H9 (cell line): Measurements from ENCODE around the gene SCN3A. TPM values are rescaled to one million over a fixed set of nuclear protein-coding genes. Genes with fewer than 3 reads are reported as not detected.

ENCODE experiments used
- DNase-seq: peaks from one replicate; pipeline ENCODE4 v3.0.0-alpha.2; 2017
- H2AFZ ChIP-seq: one replicate; pipeline ENCODE4 v1.6.1; 2013; ENCODE audit warnings: mild to moderate bottlenecking, low read length, control low read depth, moderate library complexity
- H2AK5ac ChIP-seq: 2 replicates; pipeline ENCODE4 v1.6.1; 2013; ENCODE audit warnings: low read length, control low read depth, mixed read lengths; ENCODE audit not compliant: insufficient read length
- H2BK120ac ChIP-seq: one replicate; pipeline ENCODE4 v1.6.1; 2013; ENCODE audit warnings: low read depth, mild to moderate bottlenecking, low read length, control low read depth, inconsistent platforms; ENCODE audit not compliant: poor library complexity, severe bottlenecking
- H2BK12ac ChIP-seq: 2 replicates; pipeline ENCODE4 v1.6.1; 2013; ENCODE audit warnings: low read length, control low read depth, mixed read lengths, low read depth; ENCODE audit not compliant: insufficient read length
- H2BK15ac ChIP-seq: 2 replicates; pipeline ENCODE4 v1.6.1; 2013; ENCODE audit warnings: low read depth, low read length, control low read depth
- H2BK20ac ChIP-seq: one replicate; pipeline ENCODE4 v1.6.1; 2013; ENCODE audit warnings: low read depth, mild to moderate bottlenecking, low read length, control low read depth, inconsistent platforms; ENCODE audit not compliant: poor library complexity, severe bottlenecking
- H2BK5ac ChIP-seq: 2 replicates; pipeline ENCODE4 v1.6.1; 2013; ENCODE audit warnings: low read length, control low read depth, mixed read lengths; ENCODE audit not compliant: insufficient read length
- H3K14ac ChIP-seq: 2 replicates; pipeline ENCODE4 v1.6.1; 2013; ENCODE audit warnings: low read length, control low read depth; ENCODE audit not compliant: insufficient read depth
- H3K18ac ChIP-seq: 2 replicates; pipeline ENCODE4 v1.6.1; 2013; ENCODE audit warnings: low read depth, mild to moderate bottlenecking, mixed read lengths, low read length, control low read depth; ENCODE audit not compliant: insufficient read length
- H3K23ac ChIP-seq: 2 replicates; pipeline ENCODE4 v1.6.1; 2013; ENCODE audit warnings: low read length, control low read depth, mixed read lengths, low read depth; ENCODE audit not compliant: insufficient read length
- H3K23me2 ChIP-seq: 2 replicates; pipeline ENCODE4 v1.6.1; 2013; ENCODE audit warnings: low read depth, mild to moderate bottlenecking, mixed read lengths, low read length, control low read depth; ENCODE audit not compliant: insufficient read length, poor library complexity, severe bottlenecking
- H3K27ac ChIP-seq: 2 replicates; pipeline ENCODE4 v1.5.1; 2013; ENCODE audit warnings: low read length, control low read depth, mixed read lengths, low read depth; ENCODE audit not compliant: insufficient read length
- H3K27me3 ChIP-seq: 2 replicates; pipeline ENCODE4 v1.6.1; 2013; ENCODE audit warnings: low read length, control low read depth, inconsistent platforms; ENCODE audit not compliant: insufficient read depth
- H3K4ac ChIP-seq: 2 replicates; pipeline ENCODE4 v1.6.1; 2013; ENCODE audit warnings: low read depth, mild to moderate bottlenecking, control low read depth, inconsistent platforms, low read length, moderate library complexity
- H3K4me1 ChIP-seq: 2 replicates; pipeline ENCODE4 v1.6.1; 2013; ENCODE audit warnings: low read length, control low read depth, inconsistent platforms; ENCODE audit not compliant: insufficient read depth
- H3K4me2 ChIP-seq: 2 replicates; pipeline ENCODE4 v1.6.1; 2013; ENCODE audit warnings: low read length, control low read depth, mixed read lengths; ENCODE audit not compliant: insufficient read length, insufficient read depth
- H3K56ac ChIP-seq: 2 replicates; pipeline ENCODE4 v1.6.1; 2013; ENCODE audit warnings: low read depth, mild to moderate bottlenecking, mixed read lengths, low read length, control low read depth; ENCODE audit not compliant: insufficient read length
- H3K79me1 ChIP-seq: 2 replicates; pipeline ENCODE4 v1.6.1; 2013; ENCODE audit warnings: low read depth, mild to moderate bottlenecking, moderate library complexity, low read length, control low read depth, inconsistent platforms; ENCODE audit not compliant: insufficient read depth, poor library complexity, severe bottlenecking
- H3K79me2 ChIP-seq: 2 replicates; pipeline ENCODE4 v1.6.1; 2013; ENCODE audit warnings: low read length, control low read depth, inconsistent platforms; ENCODE audit not compliant: insufficient read depth
- H3K9ac ChIP-seq: 2 replicates; pipeline ENCODE4 v1.6.1; 2013; ENCODE audit warnings: low read length, control low read depth, mixed read lengths; ENCODE audit not compliant: insufficient read length; ENCODE audit errors: extremely low read depth
- H3K9me3 ChIP-seq: one replicate; pipeline ENCODE4 v1.6.1; 2013; ENCODE audit warnings: low read depth, low read length, inconsistent platforms; ENCODE audit not compliant: control insufficient read depth
- H3T11ph ChIP-seq: one replicate; pipeline ENCODE4 v1.6.1; 2013; ENCODE audit warnings: mild to moderate bottlenecking, low read length, control low read depth, inconsistent platforms
- H4K20me1 ChIP-seq: one replicate; pipeline ENCODE4 v1.6.1; 2013; ENCODE audit not compliant: control insufficient read depth, insufficient read length, insufficient read depth
- H4K5ac ChIP-seq: 2 replicates; pipeline ENCODE4 v1.6.1; 2013; ENCODE audit warnings: low read depth, mild to moderate bottlenecking, mixed read lengths, low read length, control low read depth; ENCODE audit not compliant: insufficient read length
- H4K8ac ChIP-seq: replicated peaks from 2 replicates; pipeline ENCODE4 v1.6.1; 2013; ENCODE audit warnings: low read length, control low read depth, mixed read lengths, low read depth; ENCODE audit not compliant: insufficient read length
- H4K91ac ChIP-seq: 2 replicates; pipeline ENCODE4 v1.6.1; 2013; ENCODE audit warnings: low read depth, mild to moderate bottlenecking, moderate library complexity, mixed read lengths, low read length, control low read depth; ENCODE audit not compliant: insufficient read length
- H3K27ac Mint-ChIP-seq, 3 experiments: 2 replicates in 2 of 3; 3 replicates in 1 of 3; pipeline ENCODE4 v1.8.0; 2020 to 2021; ENCODE audit warnings: mixed read lengths in 3 of 3, mild to moderate bottlenecking in 1 of 3, moderate library complexity in 1 of 3
- H3K27me3 Mint-ChIP-seq: 2 replicates; pipeline ENCODE4 v1.8.0; 2021; ENCODE audit warnings: low read depth, mild to moderate bottlenecking, moderate library complexity, mixed read lengths
- H3K36me3 Mint-ChIP-seq, 3 experiments: 2 replicates in 2 of 3; 3 replicates in 1 of 3; pipeline ENCODE4 v1.8.0; 2020 to 2021; ENCODE audit warnings: low read depth in 3 of 3, mixed read lengths in 3 of 3; ENCODE audit not compliant: insufficient read depth in 1 of 3
- H3K4me1 Mint-ChIP-seq, 2 experiments: 2 replicates each; pipeline ENCODE4 v1.8.0; 2020; ENCODE audit warnings: mixed read lengths in 2 of 2
- H3K4me3 Mint-ChIP-seq, 2 experiments: 2 replicates in 1 of 2; 3 replicates in 1 of 2; pipeline ENCODE4 v1.8.0; 2020 to 2021; ENCODE audit warnings: mild to moderate bottlenecking in 2 of 2, mixed read lengths in 2 of 2, moderate library complexity in 1 of 2
- H3K9me3 Mint-ChIP-seq, 2 experiments: 2 replicates in 1 of 2; 3 replicates in 1 of 2; pipeline ENCODE4 v1.8.0; 2020; ENCODE audit warnings: mild to moderate bottlenecking in 2 of 2, mixed read lengths in 2 of 2, moderate library complexity in 1 of 2
- WGBS: extraction: QIAGEN DNeasy Blood & Tissue Kit; methylation state at CpG from one replicate; pipeline ENCODE4 v1.1.7; 2013; ENCODE audit warnings: missing lambda C conversion rate, low lambda C conversion rate, mixed read lengths; ENCODE audit not compliant: insufficient read length; ENCODE audit errors: extremely low coverage; 5-methylcytosine and 5-hydroxymethylcytosine counted together
- total RNA-seq: library from RNA; stranded (reverse); gene quantifications from 2 replicates; pipeline ENCODE4 v1.2.1, GENCODE V29; 2021
- TF ChIP-seq, protein P1 (sequence below): fragments of 200-600 bp; sonication (generic); conservative IDR thresholded peaks from 3 replicates; pipeline ENCODE4 v1.8.0; 2021; ENCODE audit warnings: antibody characterized with exemption, mild to moderate bottlenecking

The SCN3A gene
- total RNA-seq, 1 experiment from 2014 or later, result not detected

DNA sequence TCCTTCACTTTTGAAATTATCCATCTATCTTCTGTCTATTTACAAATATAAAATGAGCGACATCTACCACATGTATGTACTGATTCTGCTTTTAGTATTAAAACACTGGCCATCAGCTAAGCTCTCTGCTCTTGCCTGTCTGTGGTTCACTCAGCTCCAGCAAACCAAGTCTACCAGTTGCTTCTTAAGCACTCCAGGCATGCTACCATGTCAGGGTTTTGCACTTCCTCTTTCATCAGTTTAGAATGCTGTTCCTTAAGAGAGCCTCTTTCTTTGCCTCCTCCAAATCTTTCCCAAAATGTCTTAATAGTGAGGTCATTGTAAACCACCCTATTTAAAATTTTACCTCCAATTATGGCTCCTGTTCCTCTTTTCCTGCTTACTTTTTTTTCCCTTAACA lies 59.5 kb downstream of the SCN3A start:
- Histone ChIP-seq H3K18ac (no peak overlapping the region), H3K4me1 (no peaks in the 10 kb centered on the region), H4K20me1 (no peaks in the 10 kb centered on the region), H4K8ac (no peak overlapping the region), H3T11ph (no peak overlapping the region), H4K91ac (no peak overlapping the region), H3K4ac (no peak overlapping the region), H2AFZ (no peak overlapping the region), H3K27me3 (no peaks in the 10 kb centered on the region), H2AK5ac (no peak overlapping the region), H2BK12ac (no peak overlapping the region), H3K79me2 (no peaks in the 10 kb centered on the region), H3K23me2 (no peaks in the 10 kb centered on the region), H3K79me1 (no peaks in the 10 kb centered on the region), H2BK15ac (no peak overlapping the region), H4K5ac (no peak overlapping the region), H2BK20ac (no peak overlapping the region), H3K9ac (no peak overlapping the region), H2BK5ac (no peak overlapping the region), H3K4me2 (no peak overlapping the region), H2BK120ac (no peak overlapping the region), H3K23ac (no peak overlapping the region), H3K27ac (no peak overlapping the region), H3K14ac (no peak overlapping the region), H3K56ac (no peak overlapping the region), H3K9me3 (no peaks in the 10 kb centered on the region)
- Mint-ChIP-seq H3K36me3 (no peaks in the 10 kb centered on the region), H3K4me3 (no peak overlapping the region), H3K27ac (peak overlapping the region in 1 of 3 experiments; percentile 31; a peak in 2 of 7 replicates), H3K9me3 (no peaks in the 10 kb centered on the region), H3K4me1 (peaks cover 3 to 4% of the 10 kb centered on the region in 2 experiments; a peak in 2 of 4 replicates), H3K27me3 (no peaks in the 10 kb centered on the region)
- no CpG with 5 or more reads among the region's 1 CpG for WGBS
- TF ChIP-seq, protein P1, sequence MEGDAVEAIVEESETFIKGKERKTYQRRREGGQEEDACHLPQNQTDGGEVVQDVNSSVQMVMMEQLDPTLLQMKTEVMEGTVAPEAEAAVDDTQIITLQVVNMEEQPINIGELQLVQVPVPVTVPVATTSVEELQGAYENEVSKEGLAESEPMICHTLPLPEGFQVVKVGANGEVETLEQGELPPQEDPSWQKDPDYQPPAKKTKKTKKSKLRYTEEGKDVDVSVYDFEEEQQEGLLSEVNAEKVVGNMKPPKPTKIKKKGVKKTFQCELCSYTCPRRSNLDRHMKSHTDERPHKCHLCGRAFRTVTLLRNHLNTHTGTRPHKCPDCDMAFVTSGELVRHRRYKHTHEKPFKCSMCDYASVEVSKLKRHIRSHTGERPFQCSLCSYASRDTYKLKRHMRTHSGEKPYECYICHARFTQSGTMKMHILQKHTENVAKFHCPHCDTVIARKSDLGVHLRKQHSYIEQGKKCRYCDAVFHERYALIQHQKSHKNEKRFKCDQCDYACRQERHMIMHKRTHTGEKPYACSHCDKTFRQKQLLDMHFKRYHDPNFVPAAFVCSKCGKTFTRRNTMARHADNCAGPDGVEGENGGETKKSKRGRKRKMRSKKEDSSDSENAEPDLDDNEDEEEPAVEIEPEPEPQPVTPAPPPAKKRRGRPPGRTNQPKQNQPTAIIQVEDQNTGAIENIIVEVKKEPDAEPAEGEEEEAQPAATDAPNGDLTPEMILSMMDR, result no peak
- no peak for DNase-seq
